ENCODE measurements around the gene ARHGAP27.
"Not testable (repeated sequence)": the region's sequence is repeated elsewhere in the genome, so short reads cannot be mapped to it uniquely, and the experiment has no call there.

ARHGAP27 gene

DNA sequence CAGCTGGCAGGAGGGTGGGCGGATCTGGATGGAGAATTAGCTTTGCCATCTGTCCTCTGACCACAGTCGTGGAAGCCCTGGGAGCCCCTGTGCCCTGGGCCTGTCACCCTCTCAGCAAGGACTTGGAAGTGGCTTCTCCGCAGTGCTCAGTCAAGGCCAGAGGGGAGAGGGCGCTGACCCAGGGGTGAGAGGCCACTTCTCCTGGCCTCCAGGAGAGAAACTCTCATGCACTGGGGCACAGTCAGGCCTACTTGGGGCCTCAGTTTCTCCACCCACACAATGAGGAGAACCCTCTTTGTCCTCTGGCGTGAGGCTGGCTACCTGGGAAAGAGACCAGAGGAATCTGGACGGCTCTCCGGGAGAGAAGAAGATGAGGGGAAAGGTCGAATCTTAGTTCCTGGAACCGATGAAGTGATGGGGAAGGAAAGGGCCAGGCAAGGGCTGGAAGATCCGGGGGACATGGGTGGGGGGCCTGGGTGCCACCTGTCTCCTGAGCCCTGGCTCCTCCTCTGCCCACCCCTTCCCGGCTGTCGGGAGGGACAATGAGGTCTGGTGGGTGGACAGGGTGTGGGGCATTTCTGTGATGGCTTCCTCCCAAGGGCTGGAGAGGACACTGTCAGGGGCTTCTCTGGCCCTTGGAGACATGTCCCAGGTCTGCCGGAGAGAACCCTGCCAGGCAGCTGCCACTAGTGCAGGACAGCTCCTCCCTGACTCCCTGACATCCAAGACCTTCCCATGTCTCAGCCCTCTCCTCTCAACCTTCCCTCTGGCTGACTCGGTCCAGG is 9.0 kb upstream of the ARHGAP27 start:
- in situ Hi-C loops (cut with MboI; ENCODE audit: low sequenced_read_pairs, unreplicated experiment) = no loop called here
- TF ChIP-seq, protein P1, sequence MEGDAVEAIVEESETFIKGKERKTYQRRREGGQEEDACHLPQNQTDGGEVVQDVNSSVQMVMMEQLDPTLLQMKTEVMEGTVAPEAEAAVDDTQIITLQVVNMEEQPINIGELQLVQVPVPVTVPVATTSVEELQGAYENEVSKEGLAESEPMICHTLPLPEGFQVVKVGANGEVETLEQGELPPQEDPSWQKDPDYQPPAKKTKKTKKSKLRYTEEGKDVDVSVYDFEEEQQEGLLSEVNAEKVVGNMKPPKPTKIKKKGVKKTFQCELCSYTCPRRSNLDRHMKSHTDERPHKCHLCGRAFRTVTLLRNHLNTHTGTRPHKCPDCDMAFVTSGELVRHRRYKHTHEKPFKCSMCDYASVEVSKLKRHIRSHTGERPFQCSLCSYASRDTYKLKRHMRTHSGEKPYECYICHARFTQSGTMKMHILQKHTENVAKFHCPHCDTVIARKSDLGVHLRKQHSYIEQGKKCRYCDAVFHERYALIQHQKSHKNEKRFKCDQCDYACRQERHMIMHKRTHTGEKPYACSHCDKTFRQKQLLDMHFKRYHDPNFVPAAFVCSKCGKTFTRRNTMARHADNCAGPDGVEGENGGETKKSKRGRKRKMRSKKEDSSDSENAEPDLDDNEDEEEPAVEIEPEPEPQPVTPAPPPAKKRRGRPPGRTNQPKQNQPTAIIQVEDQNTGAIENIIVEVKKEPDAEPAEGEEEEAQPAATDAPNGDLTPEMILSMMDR (IDR thresholded peaks at IDR 0.05; ENCODE audit: borderline replicate concordance, control extremely low read depth, extremely low read depth, insufficient read depth, missing control alignments) = no peak
- DNase-seq (ENCODE audit: low spot score) = peak; percentile 41

DNA sequence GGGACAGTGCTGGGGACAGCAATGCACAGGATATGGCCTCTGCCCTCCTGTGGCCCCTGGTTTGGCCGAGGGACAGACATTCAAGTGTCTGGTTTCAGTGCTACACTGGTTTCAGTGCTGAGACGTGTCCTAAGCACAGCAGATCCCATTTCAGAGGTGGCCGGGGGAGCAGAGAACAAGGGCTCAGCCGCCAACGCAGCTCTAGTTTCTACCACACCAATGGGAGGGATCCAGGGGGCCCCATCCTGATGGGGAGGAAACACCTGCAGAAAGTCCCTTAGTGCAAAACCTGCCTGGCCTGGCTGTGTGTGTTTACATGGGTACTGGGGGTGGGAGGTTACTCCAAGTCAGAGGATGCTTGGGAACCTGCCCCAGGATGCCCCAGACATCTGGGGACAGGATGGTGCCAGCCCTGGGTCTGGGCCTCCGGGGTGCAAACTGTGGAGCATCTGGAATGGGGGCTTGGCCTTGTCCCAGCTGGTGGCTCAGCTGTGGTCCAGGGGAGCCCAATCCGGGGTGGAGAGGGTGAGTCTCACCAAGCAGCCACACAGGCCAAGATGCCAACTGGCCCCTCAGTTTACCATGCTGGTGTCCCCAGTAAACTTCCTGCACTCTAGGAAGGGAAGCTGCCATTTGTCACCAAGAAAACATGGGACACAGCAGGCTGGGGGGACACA is 8.3 kb upstream of the ARHGAP27 start:
- in situ Hi-C loops (cut with MboI; ENCODE audit: low sequenced_read_pairs, unreplicated experiment) = not testable (repeated sequence)
- peak; percentile 90 for DNase-seq (ENCODE audit: low spot score)

DNA sequence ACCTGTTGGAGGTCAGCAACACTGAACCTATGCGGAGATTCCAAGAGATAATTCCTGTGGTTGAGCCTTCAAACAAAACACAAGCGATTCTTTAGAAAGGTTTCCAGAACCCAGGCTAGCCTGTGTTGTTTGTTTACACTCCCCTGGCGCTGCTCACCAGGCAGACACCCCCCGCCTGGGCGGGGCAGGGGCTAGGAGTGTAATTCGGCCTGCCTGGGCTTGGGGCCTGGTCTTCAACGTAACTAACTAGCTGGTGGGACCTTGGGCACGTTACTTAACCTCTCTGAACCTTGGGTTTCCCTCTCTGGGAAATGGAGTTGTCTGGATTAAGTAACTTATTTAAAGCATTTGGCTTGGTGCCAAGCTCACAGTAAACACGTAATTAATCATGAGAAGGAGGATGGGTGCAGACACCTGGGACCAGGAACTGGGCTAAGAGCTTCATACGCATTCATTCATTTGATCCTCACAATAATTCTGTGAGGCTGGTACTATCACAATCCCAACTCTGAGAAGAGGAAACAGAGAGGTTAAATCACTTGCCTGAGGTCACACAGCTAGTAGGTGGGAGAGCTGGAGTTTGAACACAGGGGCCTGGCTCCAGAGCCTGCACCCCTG is 7.6 kb upstream of the ARHGAP27 start:
- DNase-seq (ENCODE audit: low spot score) = no peak
- in situ Hi-C loops (cut with MboI; ENCODE audit: low sequenced_read_pairs, unreplicated experiment) = no loop called here
- TF ChIP-seq, protein P1 (IDR thresholded peaks at IDR 0.05; ENCODE audit: borderline replicate concordance, control extremely low read depth, extremely low read depth, insufficient read depth, missing control alignments) = no peak

DNA sequence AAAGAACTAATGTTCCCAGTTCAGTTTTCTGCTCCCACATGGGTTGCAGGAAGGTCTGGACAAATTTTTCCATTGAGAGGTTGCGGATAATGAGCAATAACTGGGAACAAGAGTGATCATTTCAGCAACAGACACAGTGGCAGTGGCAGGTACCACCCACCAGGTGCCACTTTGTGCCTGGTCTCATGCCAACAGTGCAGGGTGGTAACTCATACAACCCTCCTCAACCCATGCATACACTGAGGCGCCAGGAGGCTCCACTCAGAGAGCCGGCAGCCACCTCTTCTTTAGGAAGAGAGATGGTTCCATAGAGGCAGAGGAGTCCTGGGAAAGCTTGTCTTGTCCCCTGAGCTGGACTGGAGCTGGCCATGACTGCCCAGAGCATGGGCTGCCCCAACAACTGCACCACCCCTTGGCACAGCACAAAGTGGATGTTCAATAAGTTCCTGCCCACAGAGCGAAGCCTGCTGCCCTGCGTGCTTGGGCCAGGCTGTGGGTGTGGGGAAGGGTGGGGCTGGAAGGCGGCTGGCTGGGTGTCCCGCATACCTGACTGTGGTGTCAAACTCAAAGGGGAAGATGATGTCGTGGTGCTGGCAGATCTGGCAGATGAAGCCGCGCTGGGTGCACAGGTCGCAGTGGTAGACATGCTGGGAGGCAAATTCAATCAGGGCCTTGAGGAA is 6.4 kb upstream of the ARHGAP27 start:
- no peak for DNase-seq (ENCODE audit: low spot score)
- TF ChIP-seq, protein P1 (IDR thresholded peaks at IDR 0.05; ENCODE audit: borderline replicate concordance, control extremely low read depth, extremely low read depth, insufficient read depth, missing control alignments) = no peak
- in situ Hi-C loops (cut with MboI; ENCODE audit: low sequenced_read_pairs, unreplicated experiment) = no loop called here

DNA sequence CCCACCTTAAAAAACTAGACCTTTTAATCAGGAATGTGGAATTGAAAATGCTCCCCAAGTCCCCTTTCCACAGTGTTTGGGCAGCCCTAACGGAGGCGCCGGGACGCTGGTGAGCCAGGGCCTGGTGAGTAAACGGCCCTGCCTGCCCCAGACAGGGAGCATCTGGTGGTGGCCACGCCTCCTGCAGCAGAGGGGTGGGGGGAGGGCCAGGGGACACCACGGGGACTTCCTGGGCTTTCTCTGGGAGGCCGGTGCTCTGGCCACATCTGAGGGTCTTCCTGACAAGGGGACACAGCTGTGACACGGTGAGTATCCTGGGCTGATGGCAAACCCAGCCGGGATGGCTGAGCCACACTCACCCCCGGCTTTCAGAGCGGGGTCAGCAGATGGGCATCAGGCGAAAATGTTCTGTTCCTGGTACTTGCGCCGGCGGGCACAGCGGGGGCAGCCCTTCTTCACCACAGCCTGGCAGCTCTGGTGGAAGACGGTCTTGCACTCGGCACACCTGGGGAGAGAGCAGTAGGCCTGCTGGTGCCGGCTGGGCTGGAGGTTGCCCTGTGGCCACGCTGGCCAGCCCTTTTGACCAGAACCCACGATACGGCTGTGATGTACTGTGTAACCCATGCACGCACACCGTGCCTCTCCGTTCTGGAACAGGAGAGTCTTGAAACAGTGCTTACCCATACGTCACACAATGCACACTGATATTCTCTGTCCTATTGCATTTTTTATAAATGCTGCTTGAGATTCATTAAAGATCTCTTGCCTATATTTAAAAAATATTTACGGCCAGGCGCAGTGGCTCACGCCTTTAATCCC is 5.0 kb upstream of the ARHGAP27 start:
- DNase-seq (ENCODE audit: low spot score) = no peak
- in situ Hi-C loops (cut with MboI; ENCODE audit: low sequenced_read_pairs, unreplicated experiment) = no loop called here
- TF ChIP-seq, protein P1 (IDR thresholded peaks at IDR 0.05; ENCODE audit: borderline replicate concordance, control extremely low read depth, extremely low read depth, insufficient read depth, missing control alignments) = no peak

DNA sequence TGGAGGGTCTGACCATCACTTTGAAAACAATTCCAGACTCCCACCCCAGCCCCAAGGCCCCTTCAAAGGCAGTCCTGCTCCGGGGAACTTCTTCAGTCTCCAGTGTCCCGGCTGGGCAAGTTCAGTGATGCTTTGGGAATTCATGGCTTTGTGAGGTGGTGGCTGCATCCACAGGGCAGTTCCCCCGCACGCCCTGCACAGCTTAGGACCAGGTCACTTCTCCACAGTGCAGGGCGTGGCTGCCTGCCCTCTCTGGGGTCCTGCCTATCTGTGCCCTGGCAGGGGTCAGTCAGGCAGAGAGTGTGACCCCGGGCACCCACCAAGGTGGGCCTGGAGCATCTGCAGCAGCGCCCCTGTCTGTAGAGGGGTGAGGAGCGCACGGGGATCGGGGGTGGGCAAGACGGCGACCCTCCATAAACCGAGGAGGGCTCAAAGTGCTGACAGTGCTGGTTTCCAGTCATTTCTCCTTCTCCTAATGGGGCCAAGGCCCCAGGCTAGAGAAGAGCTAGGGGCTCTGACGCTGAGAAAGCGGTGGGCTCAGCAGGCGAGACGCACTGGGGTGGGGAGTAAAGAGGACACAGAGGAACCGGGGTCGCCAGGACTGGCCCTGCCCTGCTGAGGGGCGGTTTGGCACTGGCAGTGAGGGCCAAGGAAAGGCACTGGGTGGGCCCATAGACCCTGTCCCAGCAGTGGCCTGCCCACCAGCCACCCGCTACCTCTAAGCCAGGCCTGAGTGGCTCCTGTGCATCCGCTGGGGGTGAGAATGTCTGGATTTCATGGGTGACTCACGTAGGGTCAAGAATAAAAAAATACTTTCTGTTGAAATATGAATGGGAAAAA is 4.2 kb upstream of the ARHGAP27 start:
- DNase-seq (ENCODE audit: low spot score) = no peak
- in situ Hi-C loops (cut with MboI; ENCODE audit: low sequenced_read_pairs, unreplicated experiment) = no loop called here
- TF ChIP-seq, protein P1 (IDR thresholded peaks at IDR 0.05; ENCODE audit: borderline replicate concordance, control extremely low read depth, extremely low read depth, insufficient read depth, missing control alignments) = no peak

Measured in GM13976 (cell line).